Muscle layer of duodenum (tissue), 2 donors: Measurements from ENCODE around the gene GRIP1.

Experiments
- H3K27ac ChIP-seq: one replicate; pipeline ENCODE4 v1.7.0; 2013; ENCODE audit warnings: mild to moderate bottlenecking, low read length
- H3K27me3 ChIP-seq: one replicate; pipeline ENCODE4 v1.7.0; 2013; ENCODE audit warnings: low read depth, mild to moderate bottlenecking, control low read depth, low read length
- H3K36me3 ChIP-seq, 2 donors: one replicate each; pipeline ENCODE4 v1.7.0; 2013; ENCODE audit warnings: low read length in 2 of 2, control low read depth in 1 of 2, mild to moderate bottlenecking in 1 of 2; ENCODE audit not compliant: insufficient read depth in 2 of 2, control insufficient read depth in 1 of 2
- H3K4me1 ChIP-seq, 2 donors: one replicate each; pipeline ENCODE4 v1.7.0; 2013; ENCODE audit warnings: low read length in 2 of 2, mild to moderate bottlenecking in 2 of 2, control low read depth in 1 of 2, moderate library complexity in 1 of 2; ENCODE audit not compliant: insufficient read depth in 2 of 2, control insufficient read depth in 1 of 2
- H3K4me3 ChIP-seq, 2 donors: one replicate each; pipeline ENCODE4 v1.7.0; 2013; ENCODE audit warnings: low read length in 2 of 2, low read depth in 1 of 2, mild to moderate bottlenecking in 1 of 2
- H3K9me3 ChIP-seq, 2 donors: one replicate each; pipeline ENCODE4 v1.7.0; 2013; ENCODE audit warnings: low read length in 2 of 2, control low read depth in 1 of 2, mild to moderate bottlenecking in 1 of 2; ENCODE audit not compliant: control insufficient read depth in 1 of 2
- donor health status: healthy.

GRIP1 gene

GRCh38 chr12:66596199-66596598 is 82.7 kb downstream of the GRIP1 start:
- Histone ChIP-seq H3K4me3 (no peak overlapping the region), H3K36me3 (no peaks in the 10 kb centered on the region), H3K27ac (no peak overlapping the region), H3K9me3 (no peaks in the 10 kb centered on the region), H3K27me3 (no peaks in the 10 kb centered on the region), H3K4me1 (peaks cover 0 to 7% of the 10 kb centered on the region in 2 donors)

DNA sequence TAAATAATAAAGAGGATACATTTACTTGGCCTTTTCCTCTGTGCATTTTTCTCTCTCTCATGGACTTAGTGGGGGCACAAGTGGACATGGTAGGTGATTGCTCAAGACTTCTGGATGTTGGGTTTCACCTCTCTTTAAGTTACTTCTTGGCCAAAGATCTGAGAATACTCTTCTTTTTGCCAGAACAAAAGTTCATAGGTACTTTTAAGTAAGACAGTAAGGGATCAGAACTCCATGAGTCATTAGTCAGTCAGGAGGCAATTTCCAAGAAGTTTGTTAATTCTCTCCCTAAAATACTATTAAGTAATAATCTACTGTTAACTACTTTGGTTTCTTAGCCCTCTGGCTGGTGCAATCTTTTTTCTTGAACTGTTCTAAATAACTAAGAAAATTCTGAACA is 84.2 kb downstream of the GRIP1 start:
- Histone ChIP-seq H3K36me3 (no peaks in the 10 kb centered on the region), H3K4me3 (no peak overlapping the region), H3K27ac (no peak overlapping the region), H3K27me3 (no peaks in the 10 kb centered on the region), H3K4me1 (peaks cover 0 to 9% of the 10 kb centered on the region in 2 donors), H3K9me3 (no peaks in the 10 kb centered on the region)

DNA sequence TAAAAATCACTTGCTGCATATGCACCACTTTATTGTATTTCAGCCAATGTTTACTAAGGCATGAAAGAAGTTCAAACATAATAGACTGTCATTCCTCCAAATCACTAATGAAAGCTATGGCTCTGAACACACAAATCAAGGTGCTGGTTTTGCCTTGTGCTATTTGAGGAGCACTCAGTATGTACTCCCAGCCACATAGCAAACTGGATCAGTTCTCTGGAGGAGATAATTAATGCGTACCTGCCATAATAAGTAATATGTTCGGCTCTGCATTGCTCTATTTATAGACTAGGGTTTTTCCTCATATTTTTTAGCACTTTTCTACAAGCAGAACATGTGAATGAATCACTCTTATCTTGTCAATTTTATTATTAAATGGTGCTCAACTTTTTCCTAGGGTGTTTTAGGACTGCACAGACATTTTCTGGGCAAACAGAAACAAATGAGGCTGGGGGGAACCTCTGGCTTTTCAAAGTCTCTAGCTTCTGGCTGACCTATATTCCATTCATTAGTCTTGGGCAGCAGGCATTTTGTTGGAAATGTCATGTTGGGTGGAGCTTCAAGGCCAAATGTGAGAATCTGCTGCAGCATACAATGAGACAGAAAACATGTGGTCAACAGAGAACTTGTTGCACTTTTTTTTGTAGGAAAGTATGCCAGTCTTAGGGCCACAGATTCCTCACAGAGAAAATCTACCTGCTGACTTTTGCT is 88.4 kb downstream of the GRIP1 start:
- Histone ChIP-seq H3K4me1 (peaks cover 0 to 9% of the 10 kb centered on the region in 2 donors), H3K9me3 (no peaks in the 10 kb centered on the region), H3K36me3 (no peaks in the 10 kb centered on the region), H3K4me3 (no peak overlapping the region), H3K27ac (no peak overlapping the region), H3K27me3 (no peaks in the 10 kb centered on the region)

DNA sequence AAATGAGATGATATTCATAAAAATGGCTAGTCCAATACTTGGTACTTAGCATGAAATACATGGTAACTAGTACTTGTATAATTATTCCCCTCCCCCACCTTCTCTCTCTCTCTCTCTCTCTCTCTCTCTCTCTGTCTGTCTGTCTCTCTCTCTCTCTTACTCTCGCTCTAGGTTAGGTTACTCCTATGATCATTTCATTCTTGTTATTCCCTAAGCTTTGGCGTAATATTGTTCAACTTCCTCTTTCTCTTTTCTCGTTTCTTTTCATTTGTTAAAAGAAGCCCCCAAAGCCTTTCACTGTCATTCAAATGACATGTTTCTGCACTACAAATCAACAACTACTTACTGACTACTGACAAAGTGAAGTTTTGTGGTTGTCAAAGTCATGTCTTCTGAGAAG is 89.8 kb downstream of the GRIP1 start:
- H3K4me3 ChIP-seq = no peak overlapping the region

DNA sequence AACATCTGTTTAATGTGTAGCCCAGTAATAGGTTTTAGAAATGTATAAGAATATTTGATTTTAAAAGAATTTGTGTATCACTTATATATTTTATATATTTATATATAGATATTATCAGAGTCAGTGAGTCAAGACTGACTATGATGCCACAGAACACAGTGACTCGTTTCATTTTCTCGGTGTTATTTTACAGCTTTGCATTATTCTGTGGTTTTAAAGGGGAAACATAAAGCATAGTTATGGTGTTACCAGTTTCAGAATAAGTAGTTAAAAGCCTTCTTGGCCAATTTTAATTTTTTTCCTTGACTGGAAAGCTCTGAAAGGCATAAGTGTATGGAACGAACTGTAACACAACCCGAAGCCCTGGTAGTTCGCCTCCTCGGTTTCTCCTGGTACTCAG is 91.0 kb downstream of the GRIP1 start:
- peaks cover 0 to 5% of the 10 kb centered on the region in 2 donors for H3K9me3 ChIP-seq
- no peaks in the 10 kb centered on the region for H3K27me3 ChIP-seq
- H3K27ac ChIP-seq = no peak overlapping the region
- H3K4me1 ChIP-seq = peaks cover 0 to 9% of the 10 kb centered on the region in 2 donors
- no peak overlapping the region for H3K4me3 ChIP-seq
- H3K36me3 ChIP-seq = no peaks in the 10 kb centered on the region

More for the DNA sequence above, 89.8 kb downstream of the GRIP1 start:
- Histone ChIP-seq H3K27me3 (no peaks in the 10 kb centered on the region), H3K36me3 (no peaks in the 10 kb centered on the region), H3K27ac (no peak overlapping the region), H3K4me1 (peaks cover 0 to 9% of the 10 kb centered on the region in 2 donors), H3K9me3 (peaks cover 0 to 5% of the 10 kb centered on the region in 2 donors)

DNA sequence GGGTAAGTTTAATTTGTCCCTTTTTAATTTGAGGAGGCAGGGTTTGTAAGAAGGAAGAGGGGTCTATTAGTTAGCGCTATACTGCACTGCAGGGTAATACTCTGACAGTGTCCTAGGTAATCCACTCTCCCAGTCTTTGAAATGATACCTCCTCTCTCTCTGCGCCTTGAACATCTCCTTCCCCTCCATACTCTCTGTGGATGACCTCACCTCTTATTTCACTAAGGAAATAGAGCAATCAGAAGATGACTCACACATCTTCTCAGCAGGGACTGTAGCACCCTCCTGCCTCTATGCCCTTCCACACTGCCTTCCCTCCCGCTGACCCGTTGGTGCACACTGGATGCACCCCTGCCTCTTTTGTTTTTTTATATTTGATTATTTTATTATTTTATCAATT is 94.2 kb downstream of the GRIP1 start:
- Histone ChIP-seq H3K4me3 (no peak overlapping the region), H3K27me3 (no peaks in the 10 kb centered on the region), H3K9me3 (peaks cover 0 to 5% of the 10 kb centered on the region in 2 donors), H3K4me1 (no peaks in the 10 kb centered on the region), H3K27ac (no peak overlapping the region), H3K36me3 (no peaks in the 10 kb centered on the region)

DNA sequence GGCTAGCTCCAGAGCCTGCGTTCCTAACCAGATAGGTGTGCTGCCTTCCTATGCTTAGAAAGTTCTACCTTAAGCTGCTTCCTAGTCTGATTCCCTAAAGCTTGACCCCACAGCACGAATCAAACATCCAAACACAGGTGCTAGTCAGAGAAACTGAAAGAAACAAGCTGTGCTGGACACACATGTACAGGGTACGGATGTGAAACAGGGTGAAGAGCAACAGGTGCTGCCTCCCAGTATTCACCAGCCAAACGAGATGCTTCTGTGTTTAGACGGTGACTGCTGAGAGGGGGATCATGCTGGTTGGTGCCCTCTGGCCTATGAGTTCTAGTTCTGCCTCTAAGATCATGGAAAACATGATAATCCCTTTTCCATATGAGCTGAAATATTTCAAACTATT is 105.3 kb downstream of the GRIP1 start:
- Histone ChIP-seq H3K27me3 (no peaks in the 10 kb centered on the region), H3K27ac (no peak overlapping the region), H3K9me3 (no peaks in the 10 kb centered on the region), H3K36me3 (no peaks in the 10 kb centered on the region), H3K4me3 (no peak overlapping the region), H3K4me1 (no peaks in the 10 kb centered on the region)

DNA sequence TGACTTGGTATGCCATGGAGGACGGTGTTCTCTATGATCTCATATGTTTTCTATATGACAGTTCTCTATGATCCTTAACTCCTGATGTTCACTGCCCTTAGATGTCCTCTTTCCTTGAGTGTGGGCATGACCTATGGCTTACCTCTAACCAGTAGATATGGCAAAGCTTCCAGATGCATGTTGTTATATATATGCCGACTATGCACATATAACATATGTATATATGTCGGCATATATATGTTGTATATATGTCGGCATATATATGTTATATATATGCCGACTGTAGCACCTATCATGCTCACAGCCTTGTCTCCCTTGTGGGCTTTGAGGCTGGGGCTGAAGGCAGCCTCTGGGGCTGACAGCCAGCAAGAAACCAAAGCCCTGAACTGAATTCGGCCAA is 106.0 kb downstream of the GRIP1 start:
- H3K4me1 ChIP-seq = no peaks in the 10 kb centered on the region
- no peak overlapping the region for H3K4me3 ChIP-seq
- no peaks in the 10 kb centered on the region for H3K27me3 ChIP-seq
- no peaks in the 10 kb centered on the region for H3K9me3 ChIP-seq
- no peak overlapping the region for H3K27ac ChIP-seq
- no peaks in the 10 kb centered on the region for H3K36me3 ChIP-seq

GRCh38 chr12:66571361-66571915 is 107.4 kb downstream of the GRIP1 start:
- Histone ChIP-seq H3K4me1 (no peaks in the 10 kb centered on the region), H3K27me3 (no peaks in the 10 kb centered on the region), H3K9me3 (no peaks in the 10 kb centered on the region), H3K27ac (no peak overlapping the region), H3K4me3 (no peak overlapping the region), H3K36me3 (no peaks in the 10 kb centered on the region)

DNA sequence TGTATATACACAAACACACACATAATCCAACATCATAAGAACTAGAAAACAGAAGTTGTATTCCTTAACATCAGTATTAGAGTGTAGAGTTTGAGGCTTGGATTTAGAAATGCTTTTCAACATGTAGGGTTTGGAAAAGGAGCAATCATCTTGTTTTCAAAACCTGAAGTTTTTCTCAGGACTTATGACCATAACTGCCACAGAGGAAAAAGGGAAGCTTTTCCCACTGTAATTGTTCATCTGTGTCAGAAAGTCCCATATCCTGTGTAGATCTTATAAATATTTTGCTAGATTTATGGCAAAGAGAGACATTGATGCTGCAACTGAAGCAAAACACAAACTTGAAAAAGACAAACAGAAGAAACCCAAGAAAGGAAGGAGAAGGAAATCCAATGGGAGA is 115.7 kb downstream of the GRIP1 start:
- Histone ChIP-seq H3K27me3 (no peaks in the 10 kb centered on the region), H3K9me3 (peaks cover 4 to 19% of the 10 kb centered on the region in 2 donors), H3K27ac (no peak overlapping the region), H3K4me3 (no peak overlapping the region), H3K36me3 (peaks cover 0 to 6% of the 10 kb centered on the region in 2 donors), H3K4me1 (no peaks in the 10 kb centered on the region)

DNA sequence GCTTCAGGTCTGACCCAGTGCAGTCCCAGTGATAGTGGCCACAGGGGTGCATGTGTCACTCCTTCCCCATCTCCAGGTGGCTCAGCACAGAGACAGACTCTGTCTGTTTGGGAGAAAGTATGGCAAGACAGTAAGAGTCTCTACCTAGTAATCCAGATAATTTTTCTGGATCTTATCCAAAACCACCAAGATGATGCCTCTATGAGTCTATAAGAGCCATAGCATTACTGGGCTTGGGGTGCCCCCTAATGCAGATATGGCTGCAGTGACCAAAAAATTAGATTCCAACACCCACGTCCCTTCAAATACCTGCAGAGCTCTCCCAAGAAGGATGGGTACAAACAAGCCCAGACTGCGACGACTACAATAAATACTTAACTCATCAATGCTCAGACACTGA is 123.8 kb downstream of the GRIP1 start:
- Histone ChIP-seq H3K9me3 (no peaks in the 10 kb centered on the region), H3K4me3 (no peak overlapping the region), H3K4me1 (no peaks in the 10 kb centered on the region), H3K27ac (no peak overlapping the region), H3K36me3 (no peaks in the 10 kb centered on the region), H3K27me3 (no peaks in the 10 kb centered on the region)

DNA sequence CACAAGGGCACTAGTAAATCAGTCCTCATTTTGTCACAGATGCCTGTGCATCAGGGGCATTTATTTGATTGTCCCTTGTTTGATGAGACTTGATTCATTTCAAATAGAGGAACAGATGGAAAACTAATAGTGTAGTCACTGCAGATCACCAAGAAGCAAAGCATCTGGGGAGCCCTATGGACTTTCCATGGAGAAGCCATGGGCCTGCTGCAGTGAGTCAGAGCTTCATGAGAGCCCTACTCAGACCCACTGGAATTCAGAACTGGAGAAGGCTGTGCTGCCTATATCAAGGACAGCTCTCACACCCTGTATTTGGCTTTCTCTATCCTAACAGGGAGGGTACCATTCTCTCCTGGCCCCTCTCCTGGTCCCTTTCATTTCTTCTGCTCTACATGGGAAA is 126.2 kb downstream of the GRIP1 start:
- H3K36me3 ChIP-seq = no peaks in the 10 kb centered on the region
- no peaks in the 10 kb centered on the region for H3K27me3 ChIP-seq
- H3K27ac ChIP-seq = no peak overlapping the region
- H3K4me3 ChIP-seq = no peak overlapping the region
- H3K9me3 ChIP-seq = no peaks in the 10 kb centered on the region
- H3K4me1 ChIP-seq = no peaks in the 10 kb centered on the region
